ENCODE data around the gene PFKFB2. TPM values are rescaled to one million over a fixed set of nuclear protein-coding genes. Genes with fewer than 3 reads are reported as not detected.
A peak's percentile ranks its signal among the peaks of the same experiment; 100 is the strongest.

The PFKFB2 gene
- total RNA-seq, 1 donor from 2014 or later, result 107 TPM

GRCh38 chr1:207064561-207064960 is 11.5 kb downstream of the PFKFB2 start:
- Histone ChIP-seq H3K36me3 (peaks cover 88% of the 10 kb centered on the region), H3K4me3 (peak overlapping the region; percentile 64), H3K9me3 (replicated peaks) (no peaks in the 10 kb centered on the region), H3K4me1 (peaks cover 69% of the 10 kb centered on the region), H3K27me3 (ENCODE audit: low read depth) (no peaks in the 10 kb centered on the region), H3K27ac (replicated peaks) (peak overlapping the region; percentile 82)
- no peak for TF ChIP-seq CTCF (IDR thresholded peaks at IDR 0.05; ENCODE audit: borderline replicate concordance)
- intact Hi-C loops (cut with micrococcal nuclease), result no loop called here
- peak; percentile 54 for DNase-seq

GRCh38 chr1:207067185-207067584 is 14.1 kb downstream of the PFKFB2 start:
- Histone ChIP-seq H3K27ac (replicated peaks) (peak overlapping the region; percentile 82), H3K4me3 (peak overlapping the region; percentile 64), H3K27me3 (ENCODE audit: low read depth) (no peaks in the 10 kb centered on the region), H3K9me3 (replicated peaks) (no peaks in the 10 kb centered on the region), H3K36me3 (peaks cover 91% of the 10 kb centered on the region), H3K4me1 (peaks cover 75% of the 10 kb centered on the region)
- no peak for DNase-seq
- no peak for TF ChIP-seq CTCF (IDR thresholded peaks at IDR 0.05; ENCODE audit: borderline replicate concordance)
- intact Hi-C loops (cut with micrococcal nuclease), result no loop called here

GRCh38 chr1:207067665-207068064 is 14.6 kb downstream of the PFKFB2 start:
- Histone ChIP-seq H3K9me3 (replicated peaks) (no peaks in the 10 kb centered on the region), H3K4me1 (peaks cover 75% of the 10 kb centered on the region), H3K27me3 (ENCODE audit: low read depth) (no peaks in the 10 kb centered on the region), H3K36me3 (peaks cover 91% of the 10 kb centered on the region), H3K27ac (replicated peaks) (peak overlapping the region; percentile 82), H3K4me3 (peak overlapping the region; percentile 64)
- no peak for DNase-seq
- intact Hi-C loops (cut with micrococcal nuclease), result no loop called here
- TF ChIP-seq CTCF (IDR thresholded peaks at IDR 0.05; ENCODE audit: borderline replicate concordance), result no peak

GRCh38 chr1:207069061-207069460 is 16.0 kb downstream of the PFKFB2 start:
- peak overlapping the region; percentile 82 for H3K27ac ChIP-seq (replicated peaks)
- H3K36me3 ChIP-seq, result peaks cover 92% of the 10 kb centered on the region
- no peaks in the 10 kb centered on the region for H3K27me3 ChIP-seq (ENCODE audit: low read depth)
- no peaks in the 10 kb centered on the region for H3K9me3 ChIP-seq (replicated peaks)
- H3K4me1 ChIP-seq, result peaks cover 77% of the 10 kb centered on the region
- peak overlapping the region; percentile 34 for H3K4me3 ChIP-seq
- no peak for TF ChIP-seq CTCF (IDR thresholded peaks at IDR 0.05; ENCODE audit: borderline replicate concordance)
- intact Hi-C loops (cut with micrococcal nuclease), result no loop called here
- no peak for DNase-seq

GRCh38 chr1:207069858-207070506 is 16.9 kb downstream of the PFKFB2 start:
- no peak for TF ChIP-seq CTCF (IDR thresholded peaks at IDR 0.05; ENCODE audit: borderline replicate concordance)
- H3K27ac ChIP-seq (replicated peaks), result peak overlapping the region; percentile 82
- peaks cover 82% of the 10 kb centered on the region for H3K4me1 ChIP-seq
- DNase-seq, result peak; percentile 72
- intact Hi-C loops (cut with micrococcal nuclease), result no loop called here
- H3K9me3 ChIP-seq (replicated peaks), result no peaks in the 10 kb centered on the region
- H3K27me3 ChIP-seq (ENCODE audit: low read depth), result no peaks in the 10 kb centered on the region
- H3K4me3 ChIP-seq, result peak overlapping the region; percentile 34
- peaks cover 97% of the 10 kb centered on the region for H3K36me3 ChIP-seq

Measured in left ventricle myocardium inferior (tissue), 1 donor.